NCI-H1694 treated with DMSO at 0.1 percent for 48 hours (cell line): ENCODE results near the gene OR52L1.
"Not testable (repeated sequence)": the region's sequence is repeated elsewhere in the genome, so short reads cannot be mapped to it uniquely, and the experiment has no call there.

Experiments used
- DNase-seq: peaks from one replicate; lab custom pipeline; 2025; lab: John Stamatoyannopoulos, UW

OR52L1 gene

GRCh38 chr11:5986885-5987284, at the start of gene OR52L1:
Gene OR52L1 (minus strand): TSS chr11:5986985. CDS start chr11:5986930, 55 bp downstream.
- DNase-seq, result no peak

GRCh38 chr11:6030708-6031405, 44.1 kb upstream of the OR52L1 start, which contains the start of gene OR56A1:
Gene OR56A1 (minus strand): TSS chr11:6030758. CDS start chr11:6027692, 3,066 bp downstream.
- no peak for DNase-seq

DNA sequence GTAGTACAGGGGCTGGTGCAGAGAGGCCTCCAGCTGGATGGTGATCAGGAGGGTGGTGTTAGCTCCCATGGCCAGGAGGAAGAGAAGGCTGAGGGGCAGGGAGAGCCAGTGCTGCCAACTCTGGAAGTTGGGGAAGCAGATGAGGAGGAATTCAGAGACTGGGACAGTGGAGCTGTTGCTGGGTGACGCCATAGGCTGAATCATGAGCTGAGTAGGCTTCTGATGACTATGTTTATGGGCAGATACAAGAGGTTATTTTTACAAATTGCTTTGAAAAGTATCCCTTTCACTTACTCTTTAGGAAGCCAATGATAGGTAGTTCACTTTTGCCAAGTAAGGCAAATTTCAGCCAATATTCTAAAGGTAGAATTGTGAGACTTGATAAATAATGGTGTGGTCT, 40.7 kb upstream of the OR52L1 start:
- no peak for DNase-seq

DNA sequence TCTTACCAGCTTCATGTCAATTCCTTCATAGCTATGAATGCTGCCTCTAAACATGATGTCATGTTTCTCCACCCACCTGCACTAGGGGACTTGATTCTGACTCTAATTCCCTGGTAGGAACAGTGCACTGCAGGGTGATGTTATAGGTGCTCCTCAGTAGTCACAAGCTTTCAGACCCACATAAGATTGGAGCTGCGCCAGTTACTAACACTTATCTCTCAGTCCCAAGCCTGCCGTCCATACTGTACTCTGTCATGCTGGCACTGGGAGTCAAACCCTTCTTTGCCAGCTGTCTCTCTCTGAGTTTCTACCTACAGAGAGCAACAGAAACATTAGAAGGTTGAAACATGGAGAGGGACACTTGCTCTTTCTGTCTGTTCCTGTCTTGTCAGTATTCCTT, 38.3 kb upstream of the OR52L1 start:
- no peak for DNase-seq

DNA sequence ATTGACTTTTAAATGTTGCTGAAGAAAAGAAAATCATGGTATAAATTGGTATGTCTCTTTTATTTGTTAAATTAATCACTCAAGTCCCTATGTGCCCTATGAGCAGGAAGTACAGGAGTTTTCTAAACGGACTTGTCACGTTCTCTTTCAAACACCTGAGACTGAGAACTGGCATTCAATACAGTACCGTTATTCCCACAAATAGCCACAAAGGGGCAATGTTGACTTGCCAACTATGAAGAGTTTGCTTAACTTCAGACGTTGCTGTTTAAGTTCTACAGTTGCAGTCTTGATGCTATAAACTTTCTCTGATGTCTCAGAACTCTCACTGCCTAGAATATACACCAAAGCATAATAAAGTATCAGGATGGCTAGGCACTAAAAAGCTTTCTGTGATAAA, 36.2 kb upstream of the OR52L1 start:
- no peak for DNase-seq

DNA sequence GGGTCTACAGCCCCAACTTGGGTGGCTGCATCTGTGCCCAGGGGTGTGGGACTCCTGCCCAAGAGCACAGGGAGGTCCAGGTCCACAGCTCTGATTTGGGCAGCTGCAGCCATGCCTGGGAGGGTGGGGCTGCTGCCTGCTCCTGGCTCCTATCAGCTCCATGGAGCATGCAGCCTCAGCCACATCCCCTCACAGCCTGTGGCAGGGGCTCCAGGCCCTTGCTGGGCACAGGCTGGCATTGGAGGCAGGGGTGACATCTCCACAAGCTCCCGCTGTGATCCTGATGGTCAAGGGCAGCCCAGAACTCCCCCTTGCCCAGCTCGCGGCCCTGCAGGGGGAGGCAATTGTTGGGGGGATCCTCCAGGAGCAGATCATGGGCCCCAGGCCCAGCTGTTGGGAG, 26.3 kb upstream of the OR52L1 start:
- DNase-seq, result no peak

DNA sequence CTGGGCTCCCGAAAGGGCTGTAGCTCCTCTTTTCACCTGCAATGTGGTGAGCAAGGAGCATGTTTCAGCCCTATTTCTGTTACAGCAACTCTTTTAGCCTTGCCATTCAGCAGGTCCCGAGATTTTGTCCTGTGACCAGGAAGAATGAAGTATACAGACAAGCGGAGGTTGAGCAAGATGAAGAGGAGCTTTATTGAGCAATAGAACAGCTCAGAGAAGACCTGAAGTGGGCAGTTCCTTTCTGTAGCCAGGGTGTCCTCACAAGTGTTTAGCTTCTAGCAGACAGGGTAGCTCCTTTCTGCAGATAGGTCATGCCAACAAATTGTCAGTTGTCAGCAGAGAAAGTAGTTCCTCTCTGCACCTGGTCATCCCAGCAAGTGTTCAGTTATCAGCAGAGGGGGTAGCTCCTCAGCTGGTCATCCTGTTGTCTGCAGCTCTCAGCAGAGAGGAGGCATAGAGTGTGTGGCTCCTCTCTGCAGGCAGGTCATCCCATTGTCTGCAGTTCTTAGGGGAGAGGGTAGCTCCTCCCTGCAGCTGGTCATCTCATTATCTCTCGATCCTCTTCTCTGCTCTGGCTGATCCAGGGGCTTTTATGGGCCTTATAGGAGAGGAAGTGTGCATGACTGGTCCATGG, 25.4 kb upstream of the OR52L1 start:
- no peak for DNase-seq

GRCh38 chr11:6006846-6007245, 20.1 kb upstream of the OR52L1 start, which contains the start of gene OR56A4:
Gene OR56A4 (minus strand): TSS chr11:6006946. CDS start chr11:6002992, 3,954 bp downstream.
- no peak for DNase-seq

DNA sequence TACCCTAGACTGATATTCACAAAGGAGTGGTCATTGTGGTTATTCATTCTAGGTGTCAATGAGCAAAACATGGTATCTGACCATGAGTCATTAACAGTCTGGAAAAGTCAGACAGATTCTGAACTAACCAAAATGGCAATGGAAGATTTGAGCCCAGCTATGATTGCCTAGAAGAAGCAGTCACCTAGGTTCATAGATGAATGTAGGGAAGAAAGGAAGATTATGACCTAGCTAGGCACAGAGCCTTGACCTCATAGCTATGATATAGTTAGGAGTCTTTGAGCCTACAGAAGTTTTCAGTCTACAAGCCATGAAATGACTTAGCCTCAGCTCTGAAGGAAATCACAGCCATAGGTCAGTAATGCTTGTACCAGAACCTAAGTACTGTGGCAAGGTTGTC, 19.6 kb upstream of the OR52L1 start:
- no peak for DNase-seq

DNA sequence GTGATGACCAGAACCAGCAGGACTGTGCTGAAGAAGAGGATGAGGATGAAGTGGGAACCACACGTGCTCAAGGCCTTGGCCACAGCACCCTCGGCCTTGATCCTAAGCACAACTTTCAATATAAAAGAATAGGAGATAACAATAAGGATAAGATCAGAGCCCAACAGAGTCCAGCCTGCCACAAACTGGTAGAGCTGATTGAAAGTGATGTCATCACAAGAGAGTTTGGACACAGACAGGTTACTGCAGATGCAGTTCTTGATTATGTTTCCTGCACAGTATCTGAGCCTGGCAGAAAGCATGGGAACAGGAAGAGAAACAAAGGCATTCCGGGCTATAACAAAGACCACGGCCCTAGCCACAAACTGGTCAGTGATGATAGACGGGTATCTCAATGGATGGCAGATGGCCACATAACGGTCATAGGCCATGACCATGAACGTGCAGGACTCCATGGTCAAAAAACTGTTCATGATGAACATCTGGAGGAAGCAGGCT, 15.5 kb upstream of the OR52L1 start:
- no peak for DNase-seq

DNA sequence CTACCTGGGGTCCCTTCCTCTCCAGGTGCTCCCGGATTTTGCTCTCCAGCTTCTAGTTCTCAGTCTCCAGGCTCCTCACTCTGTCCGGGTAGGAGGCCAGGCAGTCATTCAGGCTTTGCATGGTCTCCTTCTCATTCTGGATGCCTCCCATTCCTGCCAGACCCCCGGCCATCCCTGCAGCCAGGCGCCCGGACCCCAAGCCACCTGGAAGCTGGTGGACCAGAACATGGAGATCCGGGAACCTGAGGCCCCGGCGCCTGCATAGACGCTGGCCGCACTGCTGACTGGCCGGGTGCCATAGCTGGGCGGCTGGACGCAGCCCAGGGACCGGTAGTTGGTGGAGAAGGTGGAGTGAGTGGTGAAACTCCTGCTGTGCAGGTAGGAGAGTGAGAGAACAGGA, 8.0 kb upstream of the OR52L1 start:
- no peak for DNase-seq

- peak; percentile 6 for DNase-seq
Measured at GRCh38 chr11:5992604-5993251, 5.9 kb upstream of the OR52L1 start.

GRCh38 chr11:5992150-5992549, 5.4 kb upstream of the OR52L1 start:
- DNase-seq, result no peak

DNA sequence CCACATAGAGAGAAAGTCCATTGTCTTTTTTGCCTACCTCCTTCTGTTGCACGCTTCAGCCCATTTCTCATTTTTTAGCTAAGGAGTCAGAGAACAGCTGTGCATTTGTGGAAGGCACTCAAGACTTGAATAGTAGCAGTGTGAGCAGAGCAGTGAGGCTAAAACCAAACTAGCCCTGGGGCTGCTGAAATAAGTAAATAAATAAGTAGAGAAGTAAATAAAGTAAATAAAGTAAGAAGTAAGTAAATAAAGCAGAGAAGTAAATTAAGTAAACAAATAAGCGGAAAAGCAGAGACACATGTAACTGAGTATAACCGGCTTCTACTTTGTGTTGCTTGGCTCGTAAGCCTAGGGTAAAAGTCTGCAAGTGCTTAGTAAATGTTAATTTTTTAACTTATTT, 2.4 kb upstream of the OR52L1 start:
- DNase-seq, result no peak

- no peak for DNase-seq
Measured at GRCh38 chr11:5983443-5983842, 3.3 kb downstream of the OR52L1 start.

DNA sequence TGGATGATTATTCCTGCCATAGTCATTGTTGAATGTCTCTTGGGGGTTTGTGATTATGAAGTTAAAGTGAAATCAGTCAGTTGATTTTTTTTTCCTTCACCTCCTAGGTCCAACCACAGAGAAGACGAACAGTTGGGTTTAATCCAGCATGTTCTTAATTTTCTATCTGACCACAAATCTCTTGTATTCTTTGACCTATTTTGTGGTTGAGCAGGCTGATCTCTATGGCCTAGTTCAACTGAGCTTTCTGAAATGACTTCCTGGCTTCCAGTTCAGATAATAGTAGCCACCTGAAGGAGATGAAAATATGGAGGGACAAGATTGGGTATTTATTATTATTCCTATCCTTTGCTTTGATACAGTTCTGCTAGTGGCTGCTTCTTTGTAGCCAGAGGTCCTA, 13.3 kb downstream of the OR52L1 start:
- DNase-seq, result no peak

- no peak for DNase-seq
Measured at GRCh38 chr11:5968394-5968793, 18.4 kb downstream of the OR52L1 start, which contains the start of gene OR56A5. Gene OR56A5 (minus strand): TSS chr11:5968494. CDS start chr11:5968494, 0 bp downstream.

DNA sequence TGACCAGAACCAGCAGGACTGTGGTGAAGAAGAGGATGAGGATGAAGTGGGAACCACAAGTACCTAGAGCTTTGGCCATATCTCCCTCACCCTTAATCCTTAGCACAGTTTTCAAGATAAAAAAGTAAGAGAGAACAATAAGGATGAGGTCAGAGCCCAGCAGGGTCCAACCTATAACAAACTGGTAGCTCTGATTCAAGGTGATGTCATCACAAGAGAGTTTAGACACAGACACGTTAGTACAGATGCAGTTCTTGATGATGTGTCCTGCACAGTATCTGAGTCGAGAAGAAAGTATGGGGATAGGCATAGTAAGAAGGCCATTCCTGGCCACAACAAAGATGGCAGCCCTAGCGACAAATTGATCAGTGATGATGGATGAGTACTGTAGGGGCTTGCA, 19.1 kb downstream of the OR52L1 start:
- DNase-seq, result no peak

DNA sequence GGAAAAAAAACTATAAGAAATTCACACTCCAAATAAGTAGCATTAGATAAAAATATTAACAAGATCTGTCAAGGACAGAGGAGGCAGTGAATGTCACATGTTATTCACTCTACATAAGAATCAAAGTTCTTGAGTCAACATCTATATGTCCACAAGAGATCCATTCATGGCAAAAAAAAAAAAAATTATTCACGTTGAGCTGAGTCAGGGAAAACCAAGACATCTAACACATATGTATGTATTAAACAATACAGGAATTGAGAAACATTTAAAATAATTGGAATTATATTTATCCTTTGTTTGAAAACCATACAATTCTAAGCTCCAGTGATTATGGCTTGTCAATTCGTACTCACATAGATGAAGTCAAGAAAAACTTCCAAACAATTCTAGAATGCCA, 19.8 kb downstream of the OR52L1 start:
- no peak for DNase-seq

- not testable (repeated sequence) for DNase-seq
Measured at GRCh38 chr11:5960704-5961320, 26.0 kb downstream of the OR52L1 start.

GRCh38 chr11:5955586-5955985, 31.2 kb downstream of the OR52L1 start:
- no peak for DNase-seq

GRCh38 chr11:5941951-5942350, 44.8 kb downstream of the OR52L1 start, which contains the start of gene OR56A3:
Gene OR56A3 (plus strand): TSS chr11:5942251. CDS start chr11:5947347, 5,096 bp downstream.
- no peak for DNase-seq
